HEK293 (cell line): ENCODE results near the gene TRMU.

ENCODE experiments used
- CTCF ChIA-PET: fragments of 350-600 bp; formaldehyde crosslinking; extraction: SDS; loops from one replicate; lab custom pipeline; 2021; ENCODE audit warnings: antibody characterized with exemption; lab: Yijun Ruan, JAX
- POLR2A ChIA-PET: fragments of 300-600 bp; formaldehyde crosslinking; extraction: SDS; loops from one replicate; lab custom pipeline; 2020; ENCODE audit warnings: antibody characterized with exemption, inconsistent platforms; lab: Yijun Ruan, JAX
- H3K27ac ChIP-seq: fragments of 200-500 bp; sonication (Bioruptor generic); 2 replicates; pipeline ENCODE4 v1.5.1; 2014; ENCODE audit warnings: low read depth, low read length, control low read depth, inconsistent platforms; ENCODE audit errors: extremely low read depth
- H3K36me3 ChIP-seq, 2 experiments: fragments of 200-500 bp in 1 of 2; sonication (Bioruptor generic) in 1 of 2; 1 replicate in 1 of 2; 2 replicates in 1 of 2; pipeline ENCODE4 v1.5.1; 2014 to 2017; ENCODE audit warnings: inconsistent platforms in 2 of 2, low read length in 2 of 2; ENCODE audit not compliant: control insufficient read depth in 2 of 2, insufficient read depth in 1 of 2
- H3K4me1 ChIP-seq: fragments of 200-500 bp; sonication (Bioruptor generic); 2 replicates; pipeline ENCODE4 v1.5.1; 2014; ENCODE audit warnings: mild to moderate bottlenecking, low read length, inconsistent platforms; ENCODE audit not compliant: control insufficient read depth, insufficient read depth
- H3K4me3 ChIP-seq: 2 replicates; pipeline ENCODE4 v1.5.1; 2011; ENCODE audit warnings: low read depth, mild to moderate bottlenecking, control low read depth, low read length, moderate library complexity
- H3K9me3 ChIP-seq: fragments of 200-500 bp; sonication (Bioruptor generic); 2 replicates; pipeline ENCODE4 v1.5.1; 2014; ENCODE audit warnings: low read depth, low read length, inconsistent platforms; ENCODE audit not compliant: control insufficient read depth, insufficient read depth
- BCL11A ChIP-seq: fragments of 450-650 bp; formaldehyde crosslinking; IDR thresholded peaks from 2 replicates; pipeline ENCODE4 v1.5.1; 2016; ENCODE audit warnings: low read depth, missing biosample characterization, missing genetic modification characterization
- KLF8 ChIP-seq: fragments of 450-650 bp; formaldehyde crosslinking; IDR thresholded peaks from 2 replicates; pipeline ENCODE4 v1.5.1; 2016; ENCODE audit warnings: missing biosample characterization, missing genetic modification characterization
- PRDM2 ChIP-seq: fragments of 450-650 bp; formaldehyde crosslinking; IDR thresholded peaks from 2 replicates; pipeline ENCODE4 v1.5.1; 2016; ENCODE audit warnings: missing biosample characterization, missing genetic modification characterization, borderline replicate concordance
- REST ChIP-seq: fragments of 450-650 bp; formaldehyde crosslinking; IDR thresholded peaks from 2 replicates; pipeline ENCODE4 v1.5.1; 2016; ENCODE audit warnings: missing biosample characterization, missing genetic modification characterization
- SP2 ChIP-seq: fragments of 450-650 bp; formaldehyde crosslinking; IDR thresholded peaks from 2 replicates; pipeline ENCODE4 v1.5.1; 2016; ENCODE audit warnings: missing biosample characterization, missing genetic modification characterization
- ZIC2 ChIP-seq: fragments of 450-650 bp; formaldehyde crosslinking; IDR thresholded peaks from 2 replicates; pipeline ENCODE4 v1.5.1; 2016; ENCODE audit warnings: missing biosample characterization, missing genetic modification characterization
- ZNF132 ChIP-seq: fragments of 450-650 bp; formaldehyde crosslinking; IDR thresholded peaks from 2 replicates; pipeline ENCODE4 v1.5.1; 2017; ENCODE audit warnings: missing biosample characterization, missing genetic modification characterization, borderline replicate concordance
- ZNF175 ChIP-seq: fragments of 450-650 bp; formaldehyde crosslinking; IDR thresholded peaks from 2 replicates; pipeline ENCODE4 v1.5.1; 2016; ENCODE audit warnings: missing biosample characterization, missing genetic modification characterization
- ZNF311 ChIP-seq: fragments of 450-650 bp; formaldehyde crosslinking; IDR thresholded peaks from 2 replicates; pipeline ENCODE4 v1.5.1; 2017; ENCODE audit warnings: missing biosample characterization, missing genetic modification characterization, borderline replicate concordance
- ZNF426 ChIP-seq: fragments of 450-650 bp; formaldehyde crosslinking; IDR thresholded peaks from 2 replicates; pipeline ENCODE4 v1.5.1; 2017; ENCODE audit warnings: missing biosample characterization, missing genetic modification characterization, mild to moderate bottlenecking, inconsistent platforms, moderate library complexity
- ZNF521 ChIP-seq: fragments of 450-650 bp; formaldehyde crosslinking; IDR thresholded peaks from 2 replicates; pipeline ENCODE4 v1.5.1; 2017; ENCODE audit warnings: missing biosample characterization, mild to moderate bottlenecking, missing genetic modification characterization
- ZNF549 ChIP-seq: fragments of 450-650 bp; IDR thresholded peaks from 2 replicates; pipeline ENCODE4 v1.5.1; 2018; ENCODE audit warnings: missing biosample characterization, missing genetic modification characterization, mild to moderate bottlenecking, inconsistent platforms, moderate library complexity
- ZNF558 ChIP-seq: fragments of 450-650 bp; formaldehyde crosslinking; IDR thresholded peaks from 2 replicates; pipeline ENCODE4 v1.5.1; 2016; ENCODE audit warnings: missing biosample characterization, missing genetic modification characterization
- ZNF561 ChIP-seq: fragments of 450-650 bp; IDR thresholded peaks from 2 replicates; pipeline ENCODE4 v1.5.1; 2018; ENCODE audit warnings: missing biosample characterization, missing genetic modification characterization, borderline replicate concordance
- ZNF658 ChIP-seq: fragments of 450-650 bp; formaldehyde crosslinking; IDR thresholded peaks from 2 replicates; pipeline ENCODE4; 2016; ENCODE audit warnings: missing biosample characterization, missing genetic modification characterization
- ZNF830 ChIP-seq: fragments of 450-650 bp; IDR thresholded peaks from 2 replicates; pipeline ENCODE4 v1.5.0; 2018; ENCODE audit warnings: missing biosample characterization, missing genetic modification characterization, low read depth, mild to moderate bottlenecking, moderate library complexity

The TRMU gene

GRCh38 chr22:46360097-46360496 lies 24.6 kb downstream of the TRMU start:
- TF ChIP-seq ZNF558 (tag by site-specific recombination) = no peak
- TF ChIP-seq ZNF132 (tag by site-specific recombination) = no peak
- TF ChIP-seq ZNF561 (tag by site-specific recombination) = no peak
- Histone ChIP-seq H3K36me3 (peaks cover 0 to 86% of the 10 kb centered on the region in 2 experiments; a peak in 2 of 3 replicates), H3K27ac (no peak overlapping the region), H3K4me1 (no peaks in the 10 kb centered on the region), H3K4me3 (no peak overlapping the region), H3K9me3 (no peaks in the 10 kb centered on the region)
- ChIA-PET POLR2A (no interaction called here), CTCF (interaction anchor here (0.6 kb wide), 1 partner anchor 238 kb away, joined by 3 read pairs; no protein-coding TSS in a partner anchor)

- Histone ChIP-seq H3K27ac (no peak overlapping the region), H3K4me1 (no peaks in the 10 kb centered on the region)
- TF ChIP-seq ZNF658 (no peak), ZNF311 (tag by site-specific recombination) (no peak), ZNF549 (no peak), ZNF830 (tag by site-specific recombination) (no peak), BCL11A (tag by site-specific recombination) (no peak), KLF8 (tag by site-specific recombination) (no peak), ZIC2 (no peak), REST (tag by site-specific recombination) (no peak), ZNF175 (tag by site-specific recombination) (no peak), PRDM2 (no peak), ZNF521 (no peak), SP2 (tag by site-specific recombination) (no peak), ZNF426 (tag by site-specific recombination) (no peak)
- TF ChIP-seq, all 188 proteins: peak for 0
- Histone ChIP-seq H3K9me3 (no peaks in the 10 kb centered on the region), H3K4me3 (no peak overlapping the region), H3K36me3 (peaks cover 0 to 82% of the 10 kb centered on the region in 2 experiments; a peak in 2 of 3 replicates)
- POLR2A ChIA-PET = no interaction called here
- CTCF ChIA-PET = interaction anchor here (0.6 to 1.4 kb wide), 2 partner anchors 13 to 181 kb away, joined by 4 read pairs; no protein-coding TSS in a partner anchor
These were observed 25.4 kb downstream of the TRMU start for GRCh38 chr22:46360891-46361290.
